Measurements from ENCODE around the gene PARD3.

Gene PARD3

DNA sequence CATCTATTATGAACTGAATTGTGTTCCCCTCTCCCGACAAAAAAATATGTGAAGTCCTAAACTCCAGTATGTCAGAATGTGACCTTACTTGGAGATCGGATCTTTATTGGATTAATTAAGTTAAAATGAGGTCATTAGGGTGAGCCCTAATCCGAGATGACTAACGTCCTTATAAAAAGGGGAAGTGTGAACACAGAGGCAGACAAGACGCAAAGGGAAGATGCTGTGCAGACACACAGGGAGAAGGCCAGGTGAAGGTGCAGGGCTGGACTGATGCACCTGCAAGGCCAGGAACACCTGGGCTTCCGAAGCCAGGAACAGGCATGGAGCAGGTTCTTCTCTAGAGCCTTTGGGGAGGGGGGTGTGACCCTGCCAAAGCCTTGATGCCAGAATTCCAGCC lies 187.8 kb downstream of the PARD3 start:
- no peak for DNase-seq

DNA sequence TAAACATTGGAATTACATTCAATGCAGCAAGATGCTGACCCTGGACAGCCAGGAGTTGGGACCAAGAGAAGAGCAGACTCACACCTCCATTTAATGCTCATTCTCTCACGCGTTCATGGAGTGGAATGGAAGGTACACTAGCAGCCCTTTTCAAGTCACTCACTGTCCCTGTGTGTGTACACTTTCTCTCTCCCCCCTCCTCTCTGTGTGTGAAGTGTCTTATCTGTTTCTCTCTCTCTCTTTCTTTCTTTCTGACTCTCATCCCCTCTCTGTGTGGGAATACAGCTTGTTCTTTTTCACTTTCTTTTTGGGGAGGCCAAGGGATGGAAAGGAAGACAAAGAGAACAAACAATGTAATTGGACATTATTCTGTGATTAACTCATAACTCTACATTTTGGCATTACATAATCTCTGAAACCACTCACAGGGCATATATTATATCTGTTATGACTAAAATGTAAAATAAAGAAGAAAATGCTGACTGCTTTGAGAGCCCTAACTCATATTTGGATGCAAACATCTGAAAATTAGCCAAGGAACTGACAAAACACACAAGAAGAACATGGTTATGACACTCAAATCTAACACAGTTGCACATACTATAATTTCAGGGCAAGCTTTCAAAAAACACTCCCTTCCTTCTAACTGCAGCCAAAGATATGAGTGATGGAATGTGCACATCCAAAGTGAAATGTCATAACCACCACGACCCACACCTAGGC lies 188.8 kb downstream of the PARD3 start:
- DNase-seq: no peak

GRCh38 chr10:34624323-34625153 lies 190.6 kb downstream of the PARD3 start:
- no peak for DNase-seq

GRCh38 chr10:34622945-34623344 lies 192.2 kb downstream of the PARD3 start:
- DNase-seq: no peak

DNA sequence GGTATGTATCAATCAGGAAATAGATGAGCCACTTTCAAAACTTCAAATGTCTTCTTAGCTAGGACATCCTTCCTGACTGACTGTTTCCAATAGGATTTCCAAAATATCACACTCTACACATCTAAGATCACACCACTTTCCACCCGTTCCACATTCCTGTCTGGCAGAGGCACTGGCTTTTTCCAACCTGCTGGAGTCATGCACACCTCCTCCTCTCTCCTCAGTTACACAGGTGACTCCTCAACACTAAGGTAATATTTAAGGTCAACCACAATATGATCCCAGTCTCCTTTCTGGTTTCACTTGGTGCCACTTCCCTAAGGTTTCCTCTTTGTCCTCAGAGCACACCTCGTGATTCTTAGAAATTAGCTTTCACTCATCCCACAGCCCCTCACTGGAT lies 196.5 kb downstream of the PARD3 start:
- no peak for DNase-seq

GRCh38 chr10:34615770-34616169 lies 199.3 kb downstream of the PARD3 start:
- DNase-seq: no peak

DNA sequence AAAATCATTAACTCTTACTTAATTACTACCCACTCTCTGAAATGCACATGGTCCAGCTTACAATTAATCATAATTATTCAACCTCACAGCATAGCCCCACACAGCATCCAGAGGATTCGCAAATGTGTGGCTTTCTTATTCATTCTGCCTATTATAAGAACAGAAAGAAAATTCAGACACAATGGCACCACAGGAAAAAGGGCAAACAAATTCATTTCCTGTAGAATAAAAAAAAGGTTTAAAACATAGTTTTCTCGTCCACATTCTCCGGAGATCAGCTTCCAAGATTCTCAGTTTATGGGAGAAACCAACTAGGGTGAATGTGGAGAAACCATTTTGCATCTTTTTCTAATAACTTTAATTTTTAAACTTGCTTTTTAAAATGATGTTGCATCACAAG lies 201.6 kb downstream of the PARD3 start:
- no peak for DNase-seq

DNA sequence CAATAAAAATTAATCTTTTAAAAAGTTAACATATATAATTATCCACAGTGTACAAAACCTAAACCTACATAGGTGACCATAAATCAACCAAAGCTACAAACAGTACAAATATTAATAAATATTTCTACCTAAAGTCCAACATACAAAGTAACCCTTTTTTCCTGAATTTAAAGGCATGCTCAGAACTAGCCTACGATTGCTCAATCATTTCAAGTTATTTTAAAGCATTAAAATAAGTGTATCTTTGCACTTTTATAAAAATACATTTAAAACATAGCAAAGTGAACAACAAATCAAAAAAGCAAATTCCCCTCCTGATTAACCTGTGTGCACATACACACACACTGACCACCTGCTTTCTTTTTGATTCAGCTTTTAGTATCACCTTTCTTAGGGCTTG lies 202.2 kb downstream of the PARD3 start:
- no peak for DNase-seq

DNA sequence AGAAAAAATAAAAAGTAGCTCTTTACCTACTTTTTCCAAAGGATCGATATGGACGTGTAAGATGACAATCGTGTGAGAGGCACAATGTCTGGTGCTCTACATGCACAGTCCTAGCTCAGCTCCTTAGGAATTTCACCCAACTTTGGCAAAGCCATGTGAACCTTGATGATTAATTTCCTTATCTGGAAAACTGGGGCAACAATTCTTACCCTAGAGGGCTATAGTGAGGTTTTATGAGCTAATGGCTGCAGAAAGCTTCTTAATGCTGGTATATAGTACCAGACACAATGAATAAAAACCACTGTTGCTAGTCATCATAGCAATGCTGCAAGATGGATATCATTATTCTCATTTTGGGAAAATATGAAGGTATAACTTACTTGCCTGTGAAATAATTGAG lies 202.7 kb downstream of the PARD3 start:
- no peak for DNase-seq

DNA sequence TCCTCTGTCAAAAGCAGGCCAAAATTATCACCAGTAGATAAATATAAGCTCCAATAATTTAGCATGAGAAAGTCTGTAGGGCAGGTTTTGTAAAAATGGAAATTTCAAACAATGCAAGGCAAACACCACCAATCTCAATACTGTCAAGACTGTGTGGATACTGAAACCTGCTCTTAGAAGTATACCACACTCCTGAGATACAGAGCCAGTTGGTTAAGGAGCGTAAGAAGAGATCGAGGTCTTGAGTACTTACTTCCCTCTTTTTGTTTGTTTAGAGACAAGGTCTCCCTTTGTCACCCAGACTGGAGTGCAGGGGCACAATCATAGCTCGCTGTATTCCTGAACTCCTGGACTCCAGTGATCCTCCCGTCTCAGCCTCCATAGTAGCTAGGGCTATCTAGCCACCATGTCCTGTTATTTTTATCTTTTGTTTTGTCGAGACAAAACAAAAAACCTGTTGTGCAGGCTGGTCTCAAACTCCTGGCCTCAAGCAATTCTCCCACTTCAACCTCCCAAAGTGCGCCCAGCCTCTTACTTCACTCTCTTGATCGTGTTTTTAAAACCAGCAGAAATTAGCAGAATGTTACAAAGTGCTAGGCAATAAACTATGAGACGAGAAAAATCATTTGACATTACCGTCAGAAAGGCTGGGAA lies 205.7 kb downstream of the PARD3 start:
- DNase-seq: no peak

- DNase-seq: peak in 1 of 56 donors; percentile 32
Measured at GRCh38 chr10:34607894-34608293, 207.2 kb downstream of the PARD3 start.

- no peak for DNase-seq
Measured at GRCh38 chr10:34606890-34607289, 208.2 kb downstream of the PARD3 start.

DNA sequence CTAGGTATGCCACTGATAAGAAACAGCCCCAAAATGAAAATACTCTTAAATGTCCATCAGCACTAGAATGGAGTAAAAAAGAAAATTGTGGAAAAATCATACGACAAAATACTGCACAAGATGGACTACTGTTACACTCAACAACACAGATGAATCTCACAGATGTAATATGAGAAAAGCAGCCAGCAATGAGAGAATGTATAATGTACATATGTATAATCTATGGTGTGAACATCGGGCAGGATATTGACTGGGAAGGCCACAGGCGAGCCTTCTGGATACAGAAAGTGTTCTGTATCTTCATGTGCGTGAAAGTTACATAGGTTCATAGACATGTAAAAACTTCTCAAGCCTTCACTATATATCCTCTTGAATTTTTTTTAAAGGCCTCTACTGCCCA lies 212.6 kb downstream of the PARD3 start:
- DNase-seq: no peak

DNA sequence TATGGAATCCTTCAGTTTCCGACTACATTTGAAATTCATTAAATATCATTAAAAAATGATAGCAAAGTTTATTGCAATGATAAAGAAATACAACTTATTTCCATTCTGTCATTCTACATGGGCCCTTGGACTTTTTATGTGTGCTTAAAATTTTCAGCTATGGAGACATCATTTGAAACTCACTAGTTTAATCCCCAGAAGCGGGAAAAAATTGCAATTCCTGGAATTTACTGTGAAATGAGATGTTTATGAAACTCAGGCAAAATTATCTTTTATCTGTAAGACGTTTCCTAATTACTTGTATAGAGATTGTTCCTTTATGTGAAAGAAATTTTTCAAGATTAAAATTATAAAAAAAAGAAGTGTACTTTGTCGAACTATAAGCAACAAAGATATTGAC lies 213.4 kb downstream of the PARD3 start:
- DNase-seq: no peak

- DNase-seq: no peak
Measured at GRCh38 chr10:34599026-34599795, 215.9 kb downstream of the PARD3 start.

DNA sequence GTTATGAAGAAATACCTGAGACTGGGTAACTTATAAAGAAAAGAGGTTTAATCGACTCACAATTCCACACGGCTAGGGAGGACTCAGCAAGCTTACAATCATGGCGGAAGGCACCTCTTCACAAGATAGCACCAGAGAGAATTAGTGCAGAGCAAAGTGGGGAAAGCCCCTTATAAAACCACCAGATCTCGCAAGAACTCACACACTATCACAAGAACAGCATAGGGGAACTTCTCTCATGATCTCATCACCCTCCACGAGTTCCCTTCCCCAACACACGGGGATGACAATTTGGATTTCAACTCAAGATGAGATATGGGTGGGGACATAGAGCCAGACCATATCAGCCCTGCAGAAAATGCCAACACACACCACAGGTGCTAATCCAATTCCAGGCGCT lies 218.7 kb downstream of the PARD3 start:
- DNase-seq: no peak

GRCh38 chr10:34593930-34594329 lies 221.2 kb downstream of the PARD3 start:
- no peak for DNase-seq

DNA sequence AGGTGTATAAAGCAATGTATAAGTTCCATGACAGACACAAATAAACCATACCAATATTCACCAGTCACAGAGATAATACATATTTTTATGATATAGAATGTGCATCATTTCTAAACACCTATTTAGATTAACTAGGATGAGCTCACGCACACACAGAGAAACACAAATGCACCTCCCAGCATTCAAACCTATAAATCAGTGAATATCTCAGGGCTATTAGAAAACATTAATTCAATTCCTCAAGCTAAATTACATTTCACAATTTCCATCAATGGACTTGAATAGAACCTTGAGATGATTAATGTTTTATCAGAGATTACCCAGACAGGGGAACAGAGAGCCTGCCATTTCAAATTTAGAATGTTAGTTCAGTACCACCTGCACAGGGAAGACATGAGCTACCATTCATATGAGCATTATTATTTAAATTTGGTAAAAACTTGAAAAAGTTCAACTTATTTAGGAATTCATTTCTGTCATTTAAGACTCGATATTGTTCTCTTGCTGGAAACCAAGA lies 221.7 kb downstream of the PARD3 start:
- DNase-seq: no peak

DNA sequence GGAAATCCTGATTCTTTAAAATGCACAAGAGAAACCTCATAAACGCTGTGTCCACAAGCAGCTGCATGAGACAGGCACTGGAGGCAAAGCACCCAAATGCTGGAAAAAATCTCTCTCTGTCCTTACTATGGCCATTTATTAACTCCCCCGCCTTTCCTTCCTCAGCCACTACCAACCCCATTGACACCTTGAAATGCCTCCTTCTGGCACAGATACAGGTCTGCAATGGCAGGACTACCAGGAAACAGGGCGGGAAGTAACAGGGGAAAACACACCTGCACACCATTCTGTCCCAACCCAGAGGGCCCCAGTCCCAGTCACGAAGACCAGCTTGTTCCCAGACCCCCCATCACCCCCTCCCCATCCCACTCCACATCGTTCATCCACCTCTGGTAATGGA lies 224.3 kb downstream of the PARD3 start:
- no peak for DNase-seq

- DNase-seq: no peak
Measured at GRCh38 chr10:34589275-34589674, 225.8 kb downstream of the PARD3 start.

DNA sequence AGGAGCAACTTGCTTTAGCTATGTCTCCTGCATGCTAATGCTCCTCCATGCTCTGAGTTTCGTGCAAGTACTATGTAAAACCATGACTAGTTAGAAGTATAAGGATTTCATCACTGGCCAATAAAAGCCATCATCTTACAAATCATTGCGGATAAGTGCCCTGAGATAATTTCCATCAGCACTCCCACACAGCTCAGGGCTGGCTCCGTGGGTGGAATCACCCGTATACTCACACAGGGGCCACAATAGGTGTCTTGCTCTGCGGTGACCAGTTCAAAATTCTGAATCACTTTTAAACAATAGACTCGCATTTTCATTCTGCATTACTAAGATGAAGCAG lies 227.4 kb downstream of the PARD3 start:
- no peak for DNase-seq

Measured in amygdala (tissue), 56 donors.